ENCODE results near the gene DUSP22.

- TF ChIP-seq CTCF (IDR thresholded peaks at IDR 0.05 in 2 of 3, conservative IDR thresholded peaks at IDR 0.05 in 1 of 3; ENCODE audit: borderline replicate concordance in 1 of 3, insufficient read depth in 1 of 3, low read depth in 2 of 3, low read length in 2 of 3) (no peak), EZH2 (IDR thresholded peaks at IDR 0.05) (no peak), CEBPB (IDR thresholded peaks at IDR 0.05; ENCODE audit: low read depth) (no peak), EZH2phosphoT487 (IDR thresholded peaks at IDR 0.05; ENCODE audit: borderline replicate concordance) (no peak), POLR2AphosphoS5 (IDR thresholded peaks at IDR 0.05; ENCODE audit: low read depth, low read length) (no peak)
- TF ChIP-seq, protein P1, sequence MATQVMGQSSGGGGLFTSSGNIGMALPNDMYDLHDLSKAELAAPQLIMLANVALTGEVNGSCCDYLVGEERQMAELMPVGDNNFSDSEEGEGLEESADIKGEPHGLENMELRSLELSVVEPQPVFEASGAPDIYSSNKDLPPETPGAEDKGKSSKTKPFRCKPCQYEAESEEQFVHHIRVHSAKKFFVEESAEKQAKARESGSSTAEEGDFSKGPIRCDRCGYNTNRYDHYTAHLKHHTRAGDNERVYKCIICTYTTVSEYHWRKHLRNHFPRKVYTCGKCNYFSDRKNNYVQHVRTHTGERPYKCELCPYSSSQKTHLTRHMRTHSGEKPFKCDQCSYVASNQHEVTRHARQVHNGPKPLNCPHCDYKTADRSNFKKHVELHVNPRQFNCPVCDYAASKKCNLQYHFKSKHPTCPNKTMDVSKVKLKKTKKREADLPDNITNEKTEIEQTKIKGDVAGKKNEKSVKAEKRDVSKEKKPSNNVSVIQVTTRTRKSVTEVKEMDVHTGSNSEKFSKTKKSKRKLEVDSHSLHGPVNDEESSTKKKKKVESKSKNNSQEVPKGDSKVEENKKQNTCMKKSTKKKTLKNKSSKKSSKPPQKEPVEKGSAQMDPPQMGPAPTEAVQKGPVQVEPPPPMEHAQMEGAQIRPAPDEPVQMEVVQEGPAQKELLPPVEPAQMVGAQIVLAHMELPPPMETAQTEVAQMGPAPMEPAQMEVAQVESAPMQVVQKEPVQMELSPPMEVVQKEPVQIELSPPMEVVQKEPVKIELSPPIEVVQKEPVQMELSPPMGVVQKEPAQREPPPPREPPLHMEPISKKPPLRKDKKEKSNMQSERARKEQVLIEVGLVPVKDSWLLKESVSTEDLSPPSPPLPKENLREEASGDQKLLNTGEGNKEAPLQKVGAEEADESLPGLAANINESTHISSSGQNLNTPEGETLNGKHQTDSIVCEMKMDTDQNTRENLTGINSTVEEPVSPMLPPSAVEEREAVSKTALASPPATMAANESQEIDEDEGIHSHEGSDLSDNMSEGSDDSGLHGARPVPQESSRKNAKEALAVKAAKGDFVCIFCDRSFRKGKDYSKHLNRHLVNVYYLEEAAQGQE (IDR thresholded peaks at IDR 0.05; ENCODE audit: low read depth): no peak
These were observed 15.0 kb downstream of the DUSP22 start for GRCh38 chr6:307065-307814.
